Bronchus fibroblast of lung (primary cell): ENCODE results near the gene ACKR3. TPM values are rescaled to one million over a fixed set of nuclear protein-coding genes. Genes with fewer than 3 reads are reported as not detected.

Experiments used
- total RNA-seq: library from RNA; depleted of rRNA; stranded (reverse); fragments of >200 nt; gene quantifications from 2 replicates; pipeline ENCODE4 v1.2.3, GENCODE V29; 2015

Gene ACKR3
- total RNA-seq = 0.15 TPM in 1 of 2 replicates, not detected in the other

DNA sequence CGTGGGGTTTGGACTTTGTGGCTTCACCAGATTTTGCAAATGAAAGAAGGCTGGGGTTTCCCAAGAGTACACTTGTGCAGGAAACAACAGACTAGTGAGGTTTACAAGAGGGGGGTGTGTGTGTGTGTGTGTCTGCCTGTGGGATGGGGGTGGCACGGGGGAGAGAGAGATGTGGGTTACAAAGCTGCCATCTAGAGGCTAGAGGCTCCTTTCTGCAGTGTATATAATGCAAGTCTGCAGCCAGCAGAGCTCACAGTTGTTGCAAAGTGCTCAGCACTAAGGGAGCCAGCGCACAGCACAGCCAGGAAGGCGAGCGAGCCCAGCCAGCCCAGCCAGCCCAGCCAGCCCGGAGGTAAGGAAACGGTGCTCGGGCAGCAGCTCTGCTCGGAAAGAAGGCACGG lies at the start of gene ACKR3:
Gene ACKR3 (plus strand): TSS at position 253 of the 401 bp plus-strand sequence. CDS start 10,641 bp downstream, outside the sequence.

